Activated T-cell treated with anti-CD3 and anti-CD28 coated beads, Interleukin-2, amount 50 U/mL, for 4 hours (primary cell): ENCODE data around the gene CRYGN. TPM values are rescaled to one million over a fixed set of nuclear protein-coding genes. Genes with fewer than 3 reads are reported as not detected.

Experiments
- ATAC-seq, 2 donors: fragments of 200-7000 bp; cut with Tn5 transposase; one replicate each; pipeline ENCODE4 v1.10.0; 2021
- DNase-seq: peaks from one replicate; pipeline ENCODE4 v3.0.0-alpha.2; 2020
- H3K27me3 Mint-ChIP-seq: one replicate; pipeline ENCODE4 v1.8.0; 2021; ENCODE audit warnings: low read depth, mixed read lengths
- H3K36me3 Mint-ChIP-seq: one replicate; pipeline ENCODE4 v1.8.0; 2022; ENCODE audit warnings: mixed read lengths; ENCODE audit not compliant: insufficient read depth
- H3K4me1 Mint-ChIP-seq: one replicate; pipeline ENCODE4 v1.8.0; 2021; ENCODE audit warnings: low read depth, mixed read lengths
- H3K4me3 Mint-ChIP-seq: one replicate; pipeline ENCODE4 v1.8.0; 2021; ENCODE audit warnings: mild to moderate bottlenecking, moderate library complexity, mixed read lengths
- H3K9me3 Mint-ChIP-seq: one replicate; pipeline ENCODE4 v1.8.0; 2021; ENCODE audit warnings: mixed read lengths
- total RNA-seq, 3 donors: library from RNA; stranded (reverse); gene quantifications; one replicate each; pipeline ENCODE4 v1.2.1, GENCODE V29; 2021

Gene CRYGN
- total RNA-seq, 3 donors from 2014 or later, result not detected

DNA sequence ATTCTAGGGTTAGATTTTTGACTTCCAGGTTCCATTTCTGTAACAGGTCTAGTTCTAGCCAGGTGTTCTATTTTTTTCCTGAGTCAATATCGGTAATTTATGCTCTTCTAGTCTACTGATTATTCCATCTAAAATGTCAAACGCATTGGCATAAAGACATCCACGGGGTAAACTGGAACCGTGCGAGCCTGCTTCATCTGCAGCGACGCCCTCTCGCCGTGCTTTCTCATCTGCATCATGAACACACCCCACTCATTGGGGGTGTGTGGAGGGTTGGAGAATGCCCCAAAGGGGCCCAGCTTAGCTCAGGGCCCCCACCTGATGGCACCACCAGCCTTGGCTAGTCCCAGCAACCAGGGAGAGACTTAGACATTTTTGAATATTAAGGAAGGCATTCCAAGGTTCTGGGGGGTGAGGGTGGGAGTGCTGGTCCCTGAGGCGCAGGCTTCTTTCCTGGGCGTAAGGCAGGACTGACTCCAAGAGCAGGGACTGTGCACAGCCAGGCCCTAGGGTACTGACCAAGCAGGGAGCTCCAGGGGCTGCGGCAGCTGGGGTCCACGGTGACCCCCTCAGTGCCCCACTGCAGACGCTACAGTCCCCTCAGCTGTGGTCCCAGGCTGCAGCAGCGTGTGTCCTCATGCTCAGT lies 12.9 kb upstream of the CRYGN start:
- DNase-seq (no peak), ATAC-seq (no peak)
- H3K36me3 Mint-ChIP-seq, result no peaks in the 10 kb centered on the region
- no peaks in the 10 kb centered on the region for H3K27me3 Mint-ChIP-seq
- H3K4me3 Mint-ChIP-seq, result no peak overlapping the region
- H3K4me1 Mint-ChIP-seq, result peaks cover 2% of the 10 kb centered on the region
- no peaks in the 10 kb centered on the region for H3K9me3 Mint-ChIP-seq

DNA sequence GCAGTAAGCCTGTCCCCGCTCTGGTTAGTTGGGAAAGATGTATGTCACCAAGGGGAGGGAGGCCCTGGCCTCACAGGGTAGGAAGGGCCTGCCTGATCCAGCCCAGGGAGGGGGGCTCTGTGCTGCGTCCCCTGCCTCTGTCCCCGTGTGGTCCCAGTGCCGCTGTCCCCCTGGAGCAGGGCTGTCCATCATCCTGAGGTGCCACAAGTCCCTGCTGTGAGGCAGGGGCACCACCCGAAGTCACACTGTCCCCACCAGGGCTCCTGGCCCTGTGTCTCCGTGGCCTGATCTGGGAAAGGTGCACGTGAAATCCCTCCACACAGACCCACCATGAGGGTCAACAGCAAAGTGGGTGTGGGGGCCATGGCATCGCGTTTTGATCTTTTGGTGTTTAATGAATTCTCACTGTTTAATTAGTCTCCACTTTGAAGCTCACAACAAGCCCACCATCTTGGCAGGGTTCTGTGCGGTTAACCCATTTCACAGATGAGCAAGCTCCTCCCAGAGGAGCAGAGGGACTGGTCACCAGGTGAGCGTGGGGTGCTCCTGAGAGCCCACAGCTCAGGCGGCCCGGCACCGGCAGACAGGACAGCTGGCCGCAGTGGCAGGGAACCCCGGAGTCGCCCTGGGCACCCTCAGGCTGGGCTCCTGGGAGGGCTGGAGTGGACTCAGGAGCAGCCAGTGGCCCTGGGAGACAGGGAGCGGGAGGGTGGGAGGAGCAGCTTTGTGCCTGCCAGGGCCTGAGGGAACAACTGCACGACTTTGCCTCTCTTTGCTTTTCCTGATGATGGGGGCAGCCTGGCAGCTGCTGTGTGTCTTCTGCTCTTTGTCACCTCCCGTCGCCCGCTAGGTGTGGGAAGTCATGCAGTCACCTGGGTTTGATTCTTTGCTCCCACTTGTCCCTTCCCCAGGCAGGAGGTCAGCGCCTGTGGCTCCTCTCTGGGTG lies 12.0 kb upstream of the CRYGN start:
- no peaks in the 10 kb centered on the region for H3K27me3 Mint-ChIP-seq
- H3K4me1 Mint-ChIP-seq, result peaks cover 2% of the 10 kb centered on the region
- H3K4me3 Mint-ChIP-seq, result no peak overlapping the region
- DNase-seq (no peak), ATAC-seq (no peak)
- H3K9me3 Mint-ChIP-seq, result no peaks in the 10 kb centered on the region
- no peaks in the 10 kb centered on the region for H3K36me3 Mint-ChIP-seq

DNA sequence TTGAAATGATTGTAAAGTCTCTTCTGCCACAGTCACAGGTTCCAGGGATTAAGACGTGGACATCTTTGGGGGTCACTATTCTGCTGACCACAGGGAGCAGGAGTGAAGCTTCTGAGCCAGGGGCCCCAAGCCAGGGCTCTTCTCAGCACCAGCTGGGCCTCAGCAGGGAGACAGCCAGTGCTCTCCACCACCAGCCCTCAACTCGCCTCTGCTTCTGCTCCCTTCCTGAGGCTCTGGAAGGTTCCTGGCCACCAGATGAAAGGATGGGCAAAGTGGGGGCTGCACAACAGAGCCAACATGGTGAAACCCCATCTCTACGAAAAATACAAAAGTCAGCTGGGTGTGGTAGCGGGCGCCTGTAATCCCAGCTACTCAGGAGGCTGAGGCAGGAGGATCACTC lies 11.2 kb upstream of the CRYGN start:
- DNase-seq, result no peak
- Mint-ChIP-seq H3K4me3 (no peak overlapping the region), H3K9me3 (no peaks in the 10 kb centered on the region), H3K4me1 (peaks cover 5% of the 10 kb centered on the region), H3K36me3 (no peaks in the 10 kb centered on the region), H3K27me3 (no peaks in the 10 kb centered on the region)
- no peak for ATAC-seq

DNA sequence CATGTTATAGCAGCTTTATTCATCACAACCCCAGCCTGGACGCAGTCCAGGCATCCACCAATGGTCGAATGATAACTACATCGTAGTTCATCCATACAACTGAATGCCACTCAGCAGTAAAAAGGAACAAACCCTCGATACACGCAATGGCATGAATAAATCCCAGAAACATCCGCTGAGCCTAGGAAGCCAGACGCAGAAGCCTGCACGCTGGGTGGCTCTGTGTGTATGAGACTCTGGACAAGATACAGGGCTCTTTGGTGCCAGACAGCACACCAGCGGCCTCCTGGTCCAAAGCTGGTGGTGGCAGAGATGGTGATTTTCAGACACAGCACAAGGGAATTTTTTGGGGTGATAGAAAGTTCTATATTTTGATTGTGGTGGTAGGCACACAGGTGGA lies 10.0 kb upstream of the CRYGN start:
- DNase-seq (no peak), ATAC-seq (no peak)
- Mint-ChIP-seq H3K4me3 (no peak overlapping the region), H3K9me3 (no peaks in the 10 kb centered on the region), H3K4me1 (peaks cover 8% of the 10 kb centered on the region), H3K36me3 (no peaks in the 10 kb centered on the region), H3K27me3 (no peaks in the 10 kb centered on the region)

DNA sequence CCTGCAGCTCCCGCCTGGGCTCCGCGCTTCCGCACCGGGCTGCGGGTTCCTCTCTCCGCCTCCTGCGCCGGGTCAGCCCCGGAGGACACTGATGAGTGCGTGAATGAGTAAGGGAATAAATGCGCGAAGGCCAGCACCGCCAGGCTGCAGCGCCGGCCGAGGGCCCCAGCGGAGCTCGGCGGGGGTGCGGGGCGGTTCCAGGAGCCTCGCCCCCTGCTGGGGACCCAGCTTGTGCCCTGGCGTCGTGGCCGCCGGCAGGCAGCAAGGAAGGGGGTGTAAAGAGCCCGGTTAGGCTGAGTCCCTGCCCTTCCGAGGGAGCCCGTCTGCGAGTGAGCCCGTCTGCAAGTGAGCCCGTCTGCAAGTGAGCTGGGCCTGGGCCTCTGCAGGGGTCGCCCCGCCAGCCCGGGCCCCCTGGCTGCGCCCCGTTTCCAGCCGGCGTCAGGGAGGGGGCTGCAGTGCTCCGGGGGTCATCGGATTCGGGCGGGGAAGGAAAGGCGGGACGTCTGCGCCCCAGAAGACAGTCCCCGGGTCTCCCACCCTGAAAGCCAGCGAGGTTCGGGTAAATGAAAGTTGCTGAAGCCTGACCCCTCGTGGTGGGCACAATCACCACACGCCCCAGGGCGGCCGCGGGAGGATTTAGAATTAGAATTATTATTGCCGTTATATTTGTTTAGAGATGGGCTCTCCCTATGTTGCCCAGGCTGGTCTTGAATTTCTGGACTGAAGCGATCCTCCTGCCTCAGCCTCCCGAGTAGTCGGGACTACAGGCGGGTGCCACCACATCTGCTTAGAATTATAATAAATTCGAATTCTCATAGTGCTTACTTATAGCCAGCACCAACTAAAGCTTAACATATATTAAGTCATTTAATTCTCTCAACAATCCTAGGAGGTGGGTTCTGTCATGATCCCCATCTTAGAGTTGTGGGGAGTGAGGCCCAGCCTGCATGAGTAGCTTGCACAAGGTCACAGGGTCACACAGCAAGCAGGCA lies 8.6 kb upstream of the CRYGN start:
- Mint-ChIP-seq H3K4me3 (peak overlapping the region; percentile 67), H3K9me3 (no peaks in the 10 kb centered on the region), H3K27me3 (no peaks in the 10 kb centered on the region), H3K36me3 (no peaks in the 10 kb centered on the region), H3K4me1 (peaks cover 11% of the 10 kb centered on the region)
- peak; percentile 74 for DNase-seq
- peak; percentile 88 to 91 for ATAC-seq

DNA sequence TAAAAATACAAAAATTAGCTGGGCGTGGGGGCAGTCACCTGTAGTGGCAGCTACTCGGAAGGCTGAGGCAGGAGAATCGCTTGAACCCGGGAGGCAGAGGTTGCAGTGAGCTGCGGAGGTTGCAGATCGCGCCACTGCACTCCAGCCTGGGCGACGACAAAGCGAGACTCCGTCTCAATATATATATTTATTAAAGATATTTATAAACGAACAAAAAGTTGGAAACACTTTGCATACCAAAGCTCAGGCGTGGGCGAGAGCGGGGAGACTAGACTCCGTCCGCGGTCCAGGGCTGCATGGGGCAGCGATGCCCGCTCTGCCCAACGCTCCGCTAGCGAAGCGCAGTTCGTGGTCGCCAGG lies 7.9 kb upstream of the CRYGN start:
- Mint-ChIP-seq H3K9me3 (no peaks in the 10 kb centered on the region), H3K4me3 (peak overlapping the region; percentile 49), H3K36me3 (no peaks in the 10 kb centered on the region)

DNA sequence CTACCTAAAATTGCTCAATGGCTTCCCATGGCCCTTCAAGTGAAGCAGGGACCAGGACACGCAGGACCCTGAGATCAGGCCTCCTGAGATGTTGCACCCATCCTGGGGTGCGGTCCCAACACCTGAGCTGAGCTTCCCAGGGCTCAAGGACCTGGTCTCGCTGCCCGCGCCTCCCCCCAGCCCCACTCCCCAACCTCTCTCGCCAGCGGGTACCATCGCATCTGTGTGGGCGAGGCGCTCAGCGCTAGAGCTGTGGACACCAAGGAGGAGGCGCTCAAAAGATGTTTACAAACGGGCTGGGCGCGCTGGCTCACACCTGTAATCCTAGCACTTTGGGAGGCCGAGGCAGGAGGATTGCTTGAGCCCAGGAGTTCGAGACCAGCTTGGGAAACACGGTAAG lies 7.4 kb upstream of the CRYGN start:
- DNase-seq, result no peak
- Mint-ChIP-seq H3K4me3 (no peak overlapping the region), H3K9me3 (no peaks in the 10 kb centered on the region), H3K4me1 (peaks cover 14% of the 10 kb centered on the region), H3K27me3 (no peaks in the 10 kb centered on the region), H3K36me3 (no peaks in the 10 kb centered on the region)
- ATAC-seq, result no peak

More for the DNA sequence above, 7.9 kb upstream of the CRYGN start:
- no peaks in the 10 kb centered on the region for H3K27me3 Mint-ChIP-seq
- peaks cover 14% of the 10 kb centered on the region for H3K4me1 Mint-ChIP-seq
- ATAC-seq (no peak), DNase-seq (no peak)

DNA sequence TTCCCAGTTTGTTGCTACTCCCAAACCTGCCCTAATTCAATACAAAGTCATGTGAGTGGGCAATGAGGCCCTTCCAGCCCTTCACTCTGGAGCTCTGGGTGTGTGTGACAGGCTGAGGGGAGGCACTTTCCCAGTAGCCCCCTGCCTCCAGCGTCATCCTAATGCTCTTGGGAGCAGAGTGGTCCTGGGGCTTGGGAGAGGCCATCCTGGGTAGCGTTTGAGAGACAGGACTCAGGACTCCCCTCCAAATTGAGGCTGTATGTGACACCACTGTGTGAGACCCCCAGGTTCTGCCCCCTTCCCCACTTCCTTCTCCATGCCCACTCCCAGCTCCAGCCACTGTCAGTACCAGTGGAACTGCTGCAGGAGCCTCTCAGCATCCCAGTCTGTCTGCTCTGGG lies 6.5 kb upstream of the CRYGN start:
- Mint-ChIP-seq H3K36me3 (no peaks in the 10 kb centered on the region), H3K4me3 (no peak overlapping the region), H3K4me1 (peaks cover 20% of the 10 kb centered on the region), H3K27me3 (peaks cover 1% of the 10 kb centered on the region), H3K9me3 (no peaks in the 10 kb centered on the region)
- ATAC-seq, result no peak
- DNase-seq, result no peak

DNA sequence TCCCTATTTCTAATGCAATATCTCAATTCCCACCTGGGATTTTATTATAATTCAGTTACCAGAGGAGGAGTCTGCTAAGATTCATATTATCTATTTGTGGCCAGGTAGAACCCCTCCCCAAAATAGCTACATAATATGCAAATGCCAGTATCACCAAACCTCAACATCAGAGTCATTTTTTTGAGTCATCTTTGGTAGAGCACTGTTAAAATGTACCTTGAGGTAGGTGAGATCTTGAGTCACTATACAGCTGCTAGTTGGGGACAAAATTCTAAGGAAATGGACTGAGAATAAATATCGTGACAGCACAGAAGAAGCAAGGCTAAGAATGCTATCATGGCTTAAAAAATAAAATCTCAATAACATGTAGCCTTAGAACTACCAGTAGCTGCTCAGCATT lies 4.7 kb upstream of the CRYGN start:
- Mint-ChIP-seq H3K4me1 (peaks cover 32% of the 10 kb centered on the region), H3K9me3 (no peaks in the 10 kb centered on the region), H3K36me3 (no peaks in the 10 kb centered on the region), H3K27me3 (peaks cover 4% of the 10 kb centered on the region), H3K4me3 (no peak overlapping the region)
- ATAC-seq, result peak; percentile 25 to 26
- no peak for DNase-seq

DNA sequence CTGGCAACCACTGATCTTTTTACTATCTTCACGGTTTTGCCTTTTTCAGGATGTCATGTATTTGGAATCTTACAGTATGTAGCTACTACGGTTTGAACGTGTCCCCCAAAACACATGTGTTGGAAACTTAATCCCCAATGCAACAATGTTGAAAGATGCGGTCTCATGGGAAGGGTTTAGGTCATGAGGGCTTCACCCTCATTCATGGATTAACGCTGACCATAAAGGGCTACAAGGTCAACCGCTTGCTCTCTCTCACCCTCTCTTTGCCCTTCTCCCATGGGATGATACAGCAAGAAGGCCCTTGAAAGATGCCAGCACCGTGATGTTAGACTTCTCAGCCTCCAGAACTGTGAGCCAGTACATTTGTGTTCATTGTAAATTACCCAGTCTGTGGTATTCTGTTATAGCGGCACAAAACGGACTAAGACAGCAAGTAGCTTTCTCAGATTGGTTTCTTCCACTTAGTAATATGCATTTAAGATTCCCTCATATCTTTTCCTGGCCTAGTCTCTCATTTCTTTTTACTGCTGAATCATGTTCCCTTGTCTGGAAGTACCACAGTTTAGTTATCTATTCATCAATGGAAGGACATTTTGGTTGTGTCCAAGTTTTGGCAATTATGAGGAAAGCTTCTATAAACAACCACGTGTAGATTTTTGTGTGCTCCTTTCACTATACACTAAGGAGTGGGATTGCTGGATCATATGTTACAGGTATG lies 3.0 kb upstream of the CRYGN start:
- no peaks in the 10 kb centered on the region for H3K36me3 Mint-ChIP-seq
- H3K4me3 Mint-ChIP-seq, result no peak overlapping the region
- no peak for ATAC-seq
- H3K9me3 Mint-ChIP-seq, result no peaks in the 10 kb centered on the region
- peaks cover 4% of the 10 kb centered on the region for H3K27me3 Mint-ChIP-seq
- no peak for DNase-seq
- peaks cover 37% of the 10 kb centered on the region for H3K4me1 Mint-ChIP-seq

DNA sequence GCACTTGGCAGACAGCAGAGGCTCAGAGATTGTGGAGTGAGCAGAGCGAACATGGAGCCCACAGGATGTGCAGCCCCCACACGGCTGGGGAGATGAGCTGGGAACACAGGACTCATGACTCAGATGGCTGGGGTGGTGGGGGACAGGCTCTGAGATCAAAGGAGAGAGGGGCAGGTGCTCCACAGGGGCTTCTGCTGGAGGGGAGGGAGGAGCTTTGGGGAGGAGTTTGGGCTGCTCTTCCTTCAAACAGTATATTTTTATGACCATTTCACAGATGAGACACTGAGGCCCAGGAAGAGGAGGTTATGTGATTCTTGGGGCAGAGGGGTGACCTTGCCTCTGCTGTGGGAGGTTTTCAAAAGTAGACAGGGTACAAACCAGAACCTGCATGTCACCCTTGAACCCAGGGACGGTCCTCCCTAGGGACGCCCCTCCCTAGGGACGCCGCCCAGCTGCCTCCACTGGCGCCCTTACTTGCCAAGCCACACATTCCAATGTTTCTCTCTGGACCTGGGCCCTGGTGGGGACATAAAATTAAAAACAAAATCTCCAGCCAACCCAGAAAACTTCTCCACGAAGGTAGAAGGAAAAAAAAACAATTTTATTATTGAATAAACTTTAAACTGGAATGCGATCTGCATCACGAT lies 981 bp upstream of the CRYGN start:
- no peaks in the 10 kb centered on the region for H3K9me3 Mint-ChIP-seq
- ATAC-seq (peak in 1 of 2 donors; percentile 16), DNase-seq (no peak)
- H3K4me3 Mint-ChIP-seq, result no peak overlapping the region
- H3K4me1 Mint-ChIP-seq, result peaks cover 34% of the 10 kb centered on the region
- H3K27me3 Mint-ChIP-seq, result peaks cover 4% of the 10 kb centered on the region
- H3K36me3 Mint-ChIP-seq, result no peaks in the 10 kb centered on the region

DNA sequence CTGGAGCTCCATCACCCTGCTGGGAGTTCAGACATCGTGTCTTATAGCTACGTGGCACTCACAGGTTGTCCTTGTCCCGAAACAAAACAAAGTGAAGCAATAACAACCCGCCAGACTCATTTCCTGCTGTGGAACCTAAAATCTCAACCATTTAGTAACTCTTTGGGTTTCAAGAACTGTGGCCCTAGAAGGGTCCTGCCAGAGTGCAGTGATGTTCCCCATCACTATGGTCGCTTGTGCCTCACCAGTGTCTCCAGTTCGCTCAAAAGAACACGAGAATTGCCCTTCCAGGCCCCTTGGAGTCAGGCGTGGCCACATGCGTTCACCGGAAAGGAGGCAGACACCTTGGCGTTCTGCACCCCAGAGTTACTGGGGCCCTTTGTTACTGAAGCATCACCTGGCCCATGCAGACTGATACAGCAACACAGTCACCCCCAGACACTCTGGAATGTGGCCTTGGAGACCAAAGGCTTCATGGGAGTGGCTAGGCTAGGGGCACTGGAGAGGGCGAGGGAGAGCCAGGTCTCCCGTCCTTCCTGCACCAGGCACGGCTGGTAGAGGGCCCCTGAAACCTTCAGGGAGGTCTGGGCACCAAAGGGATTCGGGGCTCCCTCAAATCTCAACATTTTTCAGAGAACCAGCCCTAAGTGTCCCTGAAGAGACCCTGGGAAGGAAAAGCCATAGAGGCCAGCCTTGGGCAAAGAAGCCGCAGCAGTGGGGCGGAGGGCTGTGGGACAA lies 908 bp downstream of the CRYGN start:
- ATAC-seq (no peak), DNase-seq (no peak)
- Mint-ChIP-seq H3K27me3 (peaks cover 4% of the 10 kb centered on the region), H3K4me3 (no peak overlapping the region), H3K9me3 (no peaks in the 10 kb centered on the region), H3K36me3 (no peaks in the 10 kb centered on the region), H3K4me1 (peaks cover 30% of the 10 kb centered on the region)
